Stimulated activated naive CD8-positive, alpha-beta T cell treated with anti-CD3 and anti-CD28 coated beads, Interleukin-15, Interleukin-2, amounts not matched to agents 100 U/mL and 50 U/mL, for 24 hours (primary cell): ENCODE results near the gene PEPD.

ENCODE experiments used
- ATAC-seq: fragments of 150-1000 bp; cut with Tn5 transposase; one replicate; pipeline ENCODE4 v1.10.0; 2021
- DNase-seq: peaks from one replicate; pipeline ENCODE4 v3.0.0; 2021

The PEPD gene

DNA sequence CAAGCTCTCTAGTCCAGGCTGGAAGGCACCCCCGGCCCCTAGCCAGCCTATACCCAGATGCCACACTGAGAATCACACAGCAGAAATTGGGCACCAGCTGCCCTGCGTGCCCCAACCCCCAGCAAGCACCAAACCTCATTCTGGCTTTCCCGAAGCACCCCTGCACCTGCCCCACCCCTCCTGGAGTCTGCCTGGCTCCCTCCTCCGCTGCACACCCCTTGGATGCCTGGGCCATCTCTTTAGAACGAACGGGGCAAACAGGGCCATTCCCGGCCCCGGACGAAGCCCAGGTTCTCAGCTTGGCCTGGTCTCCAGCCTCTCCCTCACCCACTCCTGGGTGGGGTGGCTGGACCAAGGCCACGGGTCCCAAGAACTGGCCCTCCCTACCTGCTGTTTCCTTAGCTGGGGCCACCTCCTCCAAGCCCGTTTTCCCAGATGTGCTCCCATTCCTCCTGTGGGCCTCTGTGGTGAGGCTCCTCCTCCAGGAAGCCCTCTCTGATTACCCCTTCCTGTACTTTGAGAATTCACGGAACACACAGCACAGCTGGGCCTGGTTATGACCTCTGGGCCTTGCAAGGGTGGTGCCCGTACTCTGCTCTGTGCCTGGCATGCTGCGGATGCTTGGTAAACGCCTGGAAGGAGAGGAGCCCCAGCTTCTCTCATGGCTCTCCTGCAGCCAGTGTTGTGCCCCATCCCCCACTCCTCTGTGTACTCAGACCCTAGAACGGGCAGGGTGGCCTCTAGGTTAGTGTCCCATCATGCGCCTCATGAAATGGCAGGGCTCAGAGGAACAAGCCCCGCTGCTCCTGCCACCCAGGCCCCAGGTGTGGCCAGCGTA, 126.6 kb downstream of the PEPD start:
- ATAC-seq = no peak
- DNase-seq = no peak

DNA sequence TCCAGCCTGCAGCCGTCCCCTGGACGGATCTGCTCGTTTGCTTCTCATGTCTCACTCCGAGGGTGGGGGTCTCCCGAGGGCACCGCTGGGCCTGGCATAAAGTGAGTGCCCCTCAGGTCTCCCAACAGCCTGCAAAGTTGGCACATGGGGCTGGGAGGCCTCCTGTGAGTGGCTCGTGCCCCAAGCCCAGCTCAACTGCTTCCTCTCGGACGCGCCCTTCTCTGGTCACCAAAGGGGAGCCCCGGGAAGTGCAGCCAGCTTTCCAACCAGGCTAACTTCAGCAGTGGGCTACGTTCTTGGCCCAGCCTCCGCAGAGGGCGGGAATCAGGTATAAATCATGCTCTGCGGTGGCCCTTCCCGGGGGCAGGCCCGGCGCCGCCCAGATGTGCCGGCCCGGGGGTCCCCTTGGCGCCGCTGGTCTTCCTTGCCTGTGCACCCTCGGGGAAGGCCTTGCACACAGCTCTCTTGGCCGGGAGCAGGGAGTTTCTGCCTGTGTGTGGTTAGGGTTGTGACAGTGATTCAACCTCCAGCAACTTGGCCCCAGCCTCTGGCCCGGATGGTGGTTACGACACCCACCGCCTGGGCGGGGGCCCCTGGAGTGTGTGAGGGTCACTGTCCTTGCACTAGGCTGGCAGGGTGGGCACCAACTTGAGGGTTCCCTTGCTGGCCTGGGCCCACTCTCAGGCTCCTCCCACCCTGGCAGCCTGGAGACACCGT, 127.4 kb downstream of the PEPD start:
- DNase-seq (no peak), ATAC-seq (no peak)

DNA sequence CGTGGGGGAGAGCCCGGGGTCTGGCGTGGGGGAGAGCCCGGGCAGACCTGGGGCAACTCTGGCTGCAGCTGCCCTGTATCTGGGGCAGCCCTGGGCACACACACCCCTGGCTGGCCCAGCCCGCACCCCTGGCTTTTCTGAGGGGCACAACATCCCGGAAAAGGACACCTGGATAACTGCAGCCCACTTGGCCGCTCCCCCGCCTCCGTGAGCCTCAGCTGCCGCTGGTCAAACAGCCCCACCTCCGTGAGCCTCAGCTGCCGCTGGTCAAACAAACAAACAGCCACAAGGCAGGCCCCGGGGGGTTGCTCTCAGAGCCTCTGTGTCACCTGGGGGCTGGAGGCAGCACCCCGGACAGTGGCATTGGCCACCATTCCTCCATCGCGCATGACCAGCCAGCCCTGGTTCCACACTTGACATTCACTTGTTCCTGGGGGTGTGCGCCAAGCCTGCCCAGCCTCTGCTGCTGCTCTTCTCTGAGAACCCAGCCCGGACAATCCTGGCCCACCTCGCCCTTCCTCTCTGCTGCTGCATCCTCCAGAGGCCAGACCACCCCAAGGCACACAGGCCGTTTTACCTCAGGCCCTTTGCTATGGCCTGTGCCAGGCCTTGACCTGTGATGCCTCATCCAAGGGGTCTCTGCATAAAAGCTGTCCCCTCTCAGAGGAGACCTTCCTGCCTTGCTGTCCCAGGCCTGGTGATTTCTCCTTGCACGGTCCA, 128.1 kb downstream of the PEPD start:
- no peak for ATAC-seq
- DNase-seq = no peak

DNA sequence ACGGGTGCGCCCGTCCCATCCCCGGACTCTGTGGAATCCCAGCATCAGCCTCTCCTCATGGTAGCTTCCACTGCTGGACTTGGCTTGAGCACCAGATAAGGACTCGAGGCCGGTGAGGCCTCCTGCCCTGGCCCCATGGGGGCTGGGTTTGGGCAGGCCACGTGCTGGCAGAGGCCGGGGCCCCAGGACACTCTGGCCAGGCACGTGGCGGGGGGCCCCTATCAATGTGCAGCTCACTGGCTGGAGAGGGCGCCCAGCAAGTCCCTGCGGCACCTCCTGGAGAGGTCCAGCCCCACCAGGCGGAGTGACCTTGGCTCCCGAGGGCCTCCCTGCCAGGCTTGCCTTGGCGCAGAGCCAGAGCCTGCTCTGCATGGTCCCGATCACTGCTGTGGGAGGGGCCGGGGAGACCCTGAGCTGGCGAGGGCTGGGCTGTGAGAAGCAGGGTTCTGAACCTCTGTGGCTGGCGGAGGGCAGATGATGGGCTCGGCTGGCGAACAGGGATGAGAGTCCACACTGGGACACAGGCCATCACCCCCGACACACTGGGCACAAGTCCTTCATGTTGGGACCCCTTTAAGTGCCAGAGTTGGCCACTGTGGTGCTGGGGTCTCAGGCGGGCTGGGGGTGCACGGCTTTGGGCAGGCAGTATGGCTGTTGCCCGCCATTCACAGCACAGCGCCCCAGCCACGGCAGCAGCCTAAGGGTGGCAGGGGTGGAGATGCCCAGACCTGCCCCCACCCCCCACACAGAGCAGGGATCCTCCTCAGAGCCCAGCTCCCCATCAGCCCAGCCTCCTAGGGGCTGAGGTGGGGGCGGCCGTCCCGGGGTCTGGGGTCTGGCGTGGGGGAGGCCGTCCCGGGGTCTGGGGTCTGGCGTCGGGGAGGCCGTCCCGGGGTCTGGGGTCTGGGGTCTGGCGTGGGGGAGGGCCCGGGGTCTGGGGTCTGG, 129.0 kb downstream of the PEPD start:
- DNase-seq = no peak
- no peak for ATAC-seq

DNA sequence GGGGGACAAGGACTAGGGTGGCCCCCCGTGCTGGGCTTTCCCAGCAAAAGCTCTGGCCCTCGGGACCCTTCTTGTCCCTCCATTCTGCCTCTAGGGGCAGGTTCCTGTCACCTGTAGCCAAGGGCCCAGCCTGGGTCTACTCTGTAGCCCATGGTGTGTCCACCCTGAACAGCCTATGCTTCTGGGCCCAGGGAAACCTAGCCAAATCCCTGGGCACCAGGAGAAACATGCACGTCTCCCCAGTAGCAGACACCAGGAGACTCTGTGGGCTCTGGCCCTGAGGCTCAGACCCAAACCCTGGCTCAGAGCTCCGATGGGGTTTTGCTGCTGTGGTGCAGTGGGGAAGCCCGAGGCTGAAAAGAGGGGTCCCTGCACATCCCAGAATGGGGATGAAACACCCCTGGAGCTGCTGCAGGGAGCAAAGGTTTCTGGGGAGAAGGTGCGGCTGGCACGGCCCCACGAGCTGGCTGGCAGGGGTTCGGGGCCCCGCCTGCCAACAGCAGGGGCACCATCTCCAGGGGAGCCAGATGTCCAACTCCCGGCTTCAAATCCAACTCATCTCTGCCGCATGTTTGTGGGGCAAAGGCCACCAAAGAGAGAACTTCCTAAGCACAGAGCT, 129.9 kb downstream of the PEPD start:
- no peak for ATAC-seq

DNA sequence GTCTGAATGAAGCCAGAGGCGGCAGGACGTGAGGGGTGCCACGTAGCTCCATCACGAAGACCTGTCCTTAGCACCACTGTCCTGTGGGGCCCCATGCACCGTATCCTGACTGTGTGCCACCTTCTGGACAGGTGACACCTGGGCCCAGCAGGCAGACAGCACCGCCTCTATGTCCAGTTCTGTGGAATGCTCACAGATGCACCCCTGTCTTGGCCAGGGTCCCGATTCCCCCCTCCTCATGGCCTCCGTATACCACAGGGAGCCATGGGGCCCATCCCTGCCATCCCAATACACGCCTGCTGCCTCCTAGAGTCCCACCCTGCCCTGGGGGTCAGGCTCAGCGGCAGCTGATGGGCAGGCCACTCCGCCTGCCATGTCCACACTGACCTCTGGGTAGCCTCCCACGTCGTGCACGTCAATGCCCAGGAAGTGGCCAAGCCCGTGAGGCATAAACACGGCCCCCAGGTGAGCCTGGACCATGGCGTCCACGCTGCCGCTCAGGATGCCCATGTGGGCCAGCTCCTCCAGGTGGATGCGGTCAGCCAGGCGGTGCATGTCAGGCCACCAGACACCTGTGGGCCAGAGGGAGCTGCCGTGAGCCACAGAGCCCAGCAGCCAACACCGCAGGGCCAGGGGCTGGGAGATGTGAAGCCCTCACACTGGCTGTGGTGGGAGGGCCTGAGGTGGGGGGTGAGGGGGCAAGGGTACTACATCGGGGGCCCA, 130.5 kb downstream of the PEPD start:
- ATAC-seq (no peak), DNase-seq (no peak)

More for the DNA sequence above, 129.9 kb downstream of the PEPD start:
- no peak for DNase-seq

DNA sequence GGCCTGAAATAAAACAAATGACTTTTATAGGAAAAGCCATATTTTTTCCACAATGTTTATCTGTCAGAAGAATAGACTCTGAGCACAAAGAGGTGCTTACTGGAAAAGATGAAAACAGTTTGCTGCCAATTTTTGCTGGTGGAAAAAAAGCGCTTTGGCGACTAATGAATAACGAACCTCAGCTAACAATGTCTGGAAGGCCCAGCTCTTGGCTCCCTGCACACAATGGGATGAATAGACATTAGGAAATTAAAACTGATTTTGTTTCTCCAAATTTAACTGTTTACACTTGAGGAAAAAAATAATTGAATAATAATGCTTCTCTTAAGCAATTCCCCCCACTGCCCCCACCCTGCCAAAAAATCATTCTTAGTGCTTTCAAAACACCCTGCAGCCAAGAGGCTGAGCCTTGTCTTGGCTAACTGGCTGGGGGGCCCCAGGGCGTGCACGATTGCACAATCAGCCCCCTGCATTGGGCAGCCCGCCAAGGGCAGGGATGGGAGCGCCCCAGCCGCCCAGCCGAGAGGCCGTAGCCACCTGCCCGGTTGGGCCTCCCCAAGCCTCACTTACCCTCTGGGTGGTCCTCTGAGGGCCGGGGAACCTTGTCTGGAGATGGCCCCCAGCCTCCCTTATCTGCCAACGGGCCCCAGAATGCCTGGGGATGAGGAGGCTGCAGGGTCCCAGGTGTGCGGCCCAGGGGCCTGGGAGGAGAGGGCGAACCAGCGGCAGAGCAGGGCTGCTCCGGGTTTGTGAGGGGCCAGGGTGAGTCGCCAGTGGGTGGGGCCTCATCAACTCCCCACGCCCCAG, 131.3 kb downstream of the PEPD start:
- DNase-seq (no peak), ATAC-seq (no peak)

DNA sequence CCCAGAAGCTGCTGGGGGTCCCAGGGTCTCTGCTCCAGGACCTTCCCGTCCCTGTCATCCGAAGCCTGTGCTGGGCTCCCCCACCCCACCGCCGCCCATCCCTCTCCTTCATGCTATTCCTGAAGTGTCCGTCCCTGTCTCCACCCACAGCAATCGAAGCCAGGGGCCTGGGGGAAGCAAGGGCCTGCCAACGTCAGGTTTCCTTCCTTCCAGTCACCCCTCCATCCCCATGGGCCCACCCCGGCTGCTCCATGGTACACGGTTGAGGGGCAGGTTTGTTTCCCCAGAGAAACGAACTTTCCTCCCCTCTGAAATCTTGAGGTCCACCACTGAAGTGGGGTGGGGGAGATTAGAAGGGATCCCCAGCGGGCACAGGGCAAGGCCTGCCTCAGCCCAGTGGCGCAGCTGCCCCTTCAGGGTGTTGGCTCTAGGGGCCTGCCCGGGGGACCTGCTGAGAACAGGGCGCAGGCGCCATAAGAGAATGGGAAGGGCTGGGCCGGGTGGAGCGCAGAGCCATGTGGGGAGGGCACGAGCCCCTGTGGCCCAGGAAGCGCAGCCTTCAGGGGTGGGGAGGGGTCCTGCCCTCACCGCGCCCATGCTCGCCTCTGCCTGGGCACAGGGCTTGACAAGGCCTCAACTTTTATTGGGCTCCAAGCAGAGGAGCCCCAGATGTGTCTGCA, 132.0 kb downstream of the PEPD start:
- no peak for DNase-seq
- no peak for ATAC-seq

DNA sequence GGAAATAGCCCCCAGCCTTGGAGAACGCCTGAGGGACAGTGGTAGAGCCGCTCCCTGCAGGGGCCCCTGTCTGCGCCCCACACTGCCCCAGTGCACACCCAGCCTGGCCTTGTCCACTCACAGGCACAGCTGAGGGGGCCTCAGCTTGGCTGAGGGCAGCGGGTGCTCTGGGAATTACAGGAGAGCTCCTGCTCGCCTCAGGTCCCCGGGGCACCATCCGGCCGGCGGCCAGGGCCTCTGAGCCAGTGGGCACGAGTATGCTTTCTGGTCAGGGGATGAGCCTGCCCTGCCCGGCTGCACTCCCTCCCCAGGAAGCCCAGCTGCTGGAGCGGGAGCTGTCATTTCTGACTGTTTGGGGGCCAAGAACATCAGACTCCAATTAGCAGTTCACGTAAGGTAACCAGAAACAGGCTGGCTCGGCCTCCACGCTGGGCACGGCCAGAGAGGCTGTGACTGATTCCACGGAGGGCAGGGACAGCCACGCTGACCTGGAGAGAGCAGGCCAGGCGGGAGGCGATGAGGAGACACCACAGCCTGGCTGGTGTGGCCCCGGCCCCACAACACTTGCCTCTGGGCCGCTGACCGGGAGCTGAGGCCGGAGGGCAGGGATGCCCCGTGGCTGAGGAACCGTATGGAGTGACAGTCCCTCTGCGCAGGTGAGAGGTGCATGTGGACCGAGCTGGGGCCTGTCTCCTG, 132.7 kb downstream of the PEPD start:
- ATAC-seq (no peak), DNase-seq (no peak)

DNA sequence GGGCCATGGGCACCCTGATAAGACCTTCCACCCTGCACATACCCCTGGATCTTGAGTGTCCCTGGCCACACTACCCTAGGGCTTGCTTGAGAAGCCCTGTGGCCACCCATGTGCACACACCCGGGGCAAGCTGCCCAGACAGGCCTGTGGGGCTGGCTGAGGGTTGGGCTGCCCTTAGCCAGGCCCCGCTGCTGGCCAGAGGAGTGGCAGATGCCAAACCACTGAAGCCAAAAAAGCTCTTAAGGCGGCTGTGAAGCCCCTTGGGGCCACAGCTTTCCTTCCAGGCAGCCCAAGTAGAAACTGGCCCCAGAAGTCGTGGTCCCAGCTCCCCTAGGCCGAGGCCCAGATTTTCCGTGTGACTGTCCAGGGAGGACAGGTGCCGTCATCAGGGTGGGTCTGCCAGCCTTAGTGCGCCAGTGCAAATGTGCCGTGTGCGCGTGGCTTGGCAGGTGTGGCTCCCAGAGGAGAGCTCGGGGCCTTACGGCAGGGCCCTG, 133.3 kb downstream of the PEPD start:
- no peak for ATAC-seq
- DNase-seq = no peak

DNA sequence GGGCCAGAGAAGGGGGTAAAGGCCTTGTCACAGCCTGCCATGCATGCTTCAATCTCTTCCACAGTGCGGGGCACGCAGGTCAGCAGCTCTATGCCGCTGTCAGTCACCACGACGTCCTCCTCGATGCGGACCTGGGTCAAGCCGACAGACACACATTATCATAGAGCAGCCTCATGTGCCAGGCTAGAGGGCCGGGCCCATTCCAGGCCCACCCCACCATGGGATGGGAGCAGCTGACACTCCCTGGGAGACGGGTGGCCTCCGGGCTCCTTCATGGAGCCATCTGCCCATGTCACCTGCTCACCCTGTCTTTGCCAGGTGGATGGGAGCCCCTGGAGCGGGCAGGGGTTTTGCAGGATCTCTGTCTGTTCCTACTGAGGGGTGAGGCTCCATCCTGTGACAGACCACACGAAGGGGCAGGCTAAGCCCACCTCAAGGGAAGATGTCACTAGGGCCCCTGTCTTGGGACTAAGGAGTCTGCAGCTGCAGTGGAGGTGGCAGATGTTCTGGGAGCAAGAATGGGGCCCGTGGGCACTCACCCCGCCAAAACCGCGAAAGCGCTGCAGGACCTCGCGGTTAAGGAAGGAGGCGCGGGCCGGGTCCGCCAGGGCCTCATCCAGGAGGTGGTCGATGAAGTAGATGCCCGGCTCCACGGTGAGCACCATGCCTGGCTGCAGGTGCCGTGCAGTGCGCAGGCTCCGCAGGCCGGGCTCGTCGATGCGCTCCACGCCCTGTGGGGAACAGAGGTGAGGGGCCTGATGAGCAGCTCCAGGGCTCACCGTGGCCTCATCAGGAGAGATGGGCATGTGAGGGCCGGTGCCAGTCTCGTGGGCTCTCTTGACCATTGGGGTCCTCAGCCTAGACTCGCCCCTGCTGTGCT, 134.0 kb downstream of the PEPD start:
- DNase-seq = no peak
- ATAC-seq = no peak

DNA sequence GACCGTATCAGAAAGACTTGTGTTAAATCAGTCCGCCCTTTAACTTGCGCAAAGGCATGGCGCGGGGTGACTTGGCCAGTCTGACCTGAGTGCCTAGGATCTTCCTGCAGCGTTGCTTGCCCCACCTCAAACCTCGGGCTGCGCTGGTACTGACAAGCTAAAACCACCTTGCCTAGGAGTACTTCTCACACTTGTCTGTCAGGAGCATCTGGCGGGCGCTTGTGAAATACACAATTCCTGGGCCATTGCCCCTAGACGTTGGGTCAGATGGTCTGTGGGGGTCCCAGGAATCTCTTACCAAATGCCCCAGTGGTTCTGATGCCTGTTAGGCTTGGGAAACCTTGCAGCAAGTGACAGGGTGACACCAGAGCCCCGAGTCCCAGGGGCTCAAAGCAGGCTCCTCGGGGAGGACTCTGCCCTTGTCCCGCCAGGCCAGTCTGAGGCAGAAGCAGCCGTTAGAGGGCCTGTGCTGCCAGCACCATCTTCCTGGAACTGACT, 135.2 kb downstream of the PEPD start:
- DNase-seq (no peak), ATAC-seq (no peak)

DNA sequence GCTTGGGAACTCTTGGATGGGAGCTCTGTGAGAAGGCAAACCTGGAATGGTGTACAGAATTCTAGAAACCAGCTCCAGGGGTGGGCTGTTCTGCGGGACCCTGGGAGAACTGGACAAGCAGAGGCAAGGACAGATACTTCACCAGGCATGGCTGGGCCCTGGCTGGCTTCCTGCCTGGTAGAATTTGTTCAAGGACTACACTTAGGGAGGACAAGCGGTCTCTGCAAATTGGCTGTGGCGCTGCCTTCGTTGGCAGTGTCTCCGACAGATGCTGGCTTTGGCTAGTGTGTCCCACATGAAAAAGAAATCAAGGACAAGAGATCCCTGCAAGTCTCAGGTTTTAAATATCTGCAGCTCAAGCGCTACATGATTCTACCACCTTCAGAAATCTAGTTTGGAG, 135.6 kb downstream of the PEPD start:
- ATAC-seq = no peak

DNA sequence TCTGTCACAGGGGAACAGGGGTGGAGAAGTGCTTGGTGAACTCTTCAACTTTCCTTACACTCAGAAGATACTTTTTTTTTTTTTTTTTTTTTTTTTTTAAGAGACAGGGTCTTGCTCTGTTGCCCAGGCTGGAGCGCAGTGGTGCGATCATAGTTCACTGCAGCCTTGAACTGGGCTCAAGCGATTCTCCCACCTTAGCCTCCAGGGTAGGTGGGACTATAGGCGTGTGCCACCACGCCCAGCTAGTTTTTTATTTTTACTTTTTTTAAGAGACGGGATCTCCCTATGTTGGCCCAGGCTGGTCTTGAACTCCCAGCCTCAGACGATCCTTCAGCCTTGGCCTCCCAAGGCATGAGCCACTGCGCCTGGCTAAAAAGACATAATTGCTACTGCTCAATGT, 136.6 kb downstream of the PEPD start:
- DNase-seq (no peak), ATAC-seq (no peak)

More for the DNA sequence above, 135.6 kb downstream of the PEPD start:
- DNase-seq = no peak

DNA sequence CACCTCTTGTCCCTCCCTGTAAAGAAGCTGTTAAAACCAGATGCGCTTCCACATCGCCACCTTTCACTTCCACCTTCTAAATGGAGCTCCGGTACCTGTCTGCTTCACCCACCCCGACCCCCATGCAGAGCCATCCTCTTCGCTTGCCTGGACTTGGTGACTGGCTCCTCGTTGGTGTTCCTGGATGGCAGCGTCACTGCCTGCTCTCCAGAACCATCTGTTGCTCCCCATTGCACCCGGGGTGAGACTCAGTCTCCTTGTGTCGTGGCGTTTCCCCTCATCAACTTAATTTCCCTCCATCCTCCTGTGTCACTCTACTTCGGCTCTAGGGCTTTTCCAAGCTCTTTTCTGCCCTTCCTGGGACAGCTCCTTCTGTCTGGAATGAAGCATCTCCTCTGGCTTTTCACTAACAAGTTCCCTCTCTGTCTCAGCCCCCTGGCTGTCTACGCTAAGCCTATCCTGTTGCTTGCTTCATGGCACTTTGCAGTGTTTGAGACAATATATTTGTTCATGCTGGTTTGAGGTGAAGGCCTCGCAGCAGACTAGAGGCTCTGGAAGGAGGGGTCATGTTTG, 137.8 kb downstream of the PEPD start:
- ATAC-seq = no peak
- DNase-seq = no peak

DNA sequence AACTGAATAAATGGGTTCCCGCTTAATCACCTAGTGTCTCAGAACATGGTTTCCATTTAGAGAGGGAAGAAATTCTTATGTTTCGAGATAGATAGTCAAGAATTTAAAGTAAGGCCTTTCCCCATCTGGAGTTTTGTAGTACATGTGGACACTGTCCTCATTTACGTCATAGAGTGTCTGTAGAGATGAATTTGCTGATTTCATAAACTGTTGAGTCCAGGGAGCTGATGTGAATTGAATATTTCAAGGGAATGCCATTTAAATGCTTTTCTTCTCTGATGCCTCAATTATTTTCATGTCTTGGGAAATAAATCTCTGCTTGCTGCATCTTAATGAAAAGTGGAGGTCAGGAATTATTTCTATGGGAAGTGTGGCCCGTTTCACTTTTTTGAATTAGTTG, 138.6 kb downstream of the PEPD start:
- DNase-seq = no peak
- ATAC-seq = no peak

DNA sequence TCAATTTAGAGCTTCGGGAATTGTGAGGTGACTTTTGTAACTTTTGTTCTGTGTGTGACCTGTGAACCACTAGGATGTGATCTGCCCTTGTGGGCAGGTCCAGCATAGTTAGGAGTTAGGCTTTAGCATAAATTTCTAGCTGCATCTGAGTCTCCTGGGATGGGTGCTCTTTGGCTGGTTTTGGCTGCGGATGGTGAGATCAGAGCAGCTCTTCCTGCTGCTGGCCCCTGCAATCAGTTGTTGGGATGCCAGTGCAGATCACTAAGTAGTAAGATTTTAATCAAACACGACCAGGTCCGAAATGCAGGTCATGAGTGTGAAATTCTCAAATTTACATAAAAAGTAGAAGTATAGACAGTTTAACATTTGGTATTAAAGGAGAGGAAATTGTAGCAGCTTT, 139.6 kb downstream of the PEPD start:
- ATAC-seq (no peak), DNase-seq (no peak)
